Femur (tissue), 1 donor: ENCODE results near the gene ANKRD55.
A peak's percentile ranks its signal among the peaks of the same experiment; 100 is the strongest.
"Not testable (repeated sequence)": the region's sequence is repeated elsewhere in the genome, so short reads cannot be mapped to it uniquely, and the experiment has no call there.

ENCODE experiments used
- DNase-seq: peaks from one replicate; pipeline ENCODE4 v3.0.0-alpha.2; 2017

The ANKRD55 gene

GRCh38 chr5:56100439-56101176 lies 132.5 kb downstream of the ANKRD55 start:
- DNase-seq = no peak

GRCh38 chr5:56099346-56099745 lies 133.8 kb downstream of the ANKRD55 start:
- DNase-seq = no peak

GRCh38 chr5:56097055-56097454 lies 136.1 kb downstream of the ANKRD55 start:
- DNase-seq = no peak

GRCh38 chr5:56095579-56096102 lies 137.5 kb downstream of the ANKRD55 start:
- no peak for DNase-seq

- DNase-seq = no peak
These were observed 138.4 kb downstream of the ANKRD55 start for GRCh38 chr5:56094579-56095361.

GRCh38 chr5:56093970-56094369 lies 139.2 kb downstream of the ANKRD55 start:
- no peak for DNase-seq

- no peak for DNase-seq
These were observed 141.0 kb downstream of the ANKRD55 start for GRCh38 chr5:56092115-56092514.

- no peak for DNase-seq
These were observed 141.5 kb downstream of the ANKRD55 start for GRCh38 chr5:56091664-56092063.

GRCh38 chr5:56090793-56091460 lies 142.2 kb downstream of the ANKRD55 start:
- no peak for DNase-seq

- no peak for DNase-seq
These were observed 143.9 kb downstream of the ANKRD55 start for GRCh38 chr5:56088967-56089829.

- DNase-seq = no peak
These were observed 144.6 kb downstream of the ANKRD55 start for GRCh38 chr5:56088431-56088949.

- no peak for DNase-seq
These were observed 147.9 kb downstream of the ANKRD55 start for GRCh38 chr5:56085193-56085592.

- no peak for DNase-seq
These were observed 149.8 kb downstream of the ANKRD55 start for GRCh38 chr5:56083286-56083854.

GRCh38 chr5:56081053-56081642 lies 152.0 kb downstream of the ANKRD55 start:
- not testable (repeated sequence) for DNase-seq

GRCh38 chr5:56080375-56081052 lies 152.6 kb downstream of the ANKRD55 start:
- no peak for DNase-seq

GRCh38 chr5:56079157-56079500 lies 154.0 kb downstream of the ANKRD55 start:
- not testable (repeated sequence) for DNase-seq

GRCh38 chr5:56078278-56079156 lies 154.6 kb downstream of the ANKRD55 start:
- DNase-seq = no peak

- no peak for DNase-seq
These were observed 155.3 kb downstream of the ANKRD55 start for GRCh38 chr5:56077796-56078233.

GRCh38 chr5:56076486-56076885 lies 156.6 kb downstream of the ANKRD55 start:
- no peak for DNase-seq

GRCh38 chr5:56075361-56075760 lies 157.8 kb downstream of the ANKRD55 start:
- DNase-seq = peak; percentile 69
